Mucosa of gallbladder (tissue), 1 donor: ENCODE results near the gene SH3PXD2A. TPM values are rescaled to one million over a fixed set of nuclear protein-coding genes. Genes with fewer than 3 reads are reported as not detected.
"Not testable (repeated sequence)": the region's sequence is repeated elsewhere in the genome, so short reads cannot be mapped to it uniquely, and the experiment has no call there.

Experiments
- DNase-seq: peaks from one replicate; pipeline ENCODE4 v3.0.0-alpha.2; 2020; ENCODE audit warnings: low spot score
- total RNA-seq: library from RNA; stranded (reverse); gene quantifications from one replicate; pipeline ENCODE4 v1.2.1, GENCODE V29; 2021
- donor health status: DM: no; HTN: no; CAD: no.

SH3PXD2A gene
- total RNA-seq, 1 donor from 2014 or later, result 62.3 TPM

DNA sequence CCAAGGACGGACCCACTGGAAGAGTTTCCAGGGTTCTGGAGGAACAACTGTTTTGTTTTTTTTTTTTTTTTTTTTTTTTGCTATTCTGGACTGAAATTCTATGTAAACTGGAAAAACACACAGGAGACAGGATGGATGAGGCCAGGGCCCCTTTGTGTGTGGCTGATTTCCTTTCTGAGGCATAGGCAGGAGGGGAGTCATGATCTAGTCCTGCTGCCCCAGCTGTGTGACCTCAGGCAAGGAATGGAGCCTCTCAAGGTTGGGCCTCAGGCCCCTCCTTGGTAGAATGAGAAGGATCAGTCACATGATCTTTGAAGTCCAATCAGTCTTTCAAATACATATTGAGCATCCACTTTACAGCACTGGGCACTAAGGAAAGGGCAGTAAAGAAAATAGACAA, 87.6 kb downstream of the SH3PXD2A start:
- DNase-seq, result no peak

DNA sequence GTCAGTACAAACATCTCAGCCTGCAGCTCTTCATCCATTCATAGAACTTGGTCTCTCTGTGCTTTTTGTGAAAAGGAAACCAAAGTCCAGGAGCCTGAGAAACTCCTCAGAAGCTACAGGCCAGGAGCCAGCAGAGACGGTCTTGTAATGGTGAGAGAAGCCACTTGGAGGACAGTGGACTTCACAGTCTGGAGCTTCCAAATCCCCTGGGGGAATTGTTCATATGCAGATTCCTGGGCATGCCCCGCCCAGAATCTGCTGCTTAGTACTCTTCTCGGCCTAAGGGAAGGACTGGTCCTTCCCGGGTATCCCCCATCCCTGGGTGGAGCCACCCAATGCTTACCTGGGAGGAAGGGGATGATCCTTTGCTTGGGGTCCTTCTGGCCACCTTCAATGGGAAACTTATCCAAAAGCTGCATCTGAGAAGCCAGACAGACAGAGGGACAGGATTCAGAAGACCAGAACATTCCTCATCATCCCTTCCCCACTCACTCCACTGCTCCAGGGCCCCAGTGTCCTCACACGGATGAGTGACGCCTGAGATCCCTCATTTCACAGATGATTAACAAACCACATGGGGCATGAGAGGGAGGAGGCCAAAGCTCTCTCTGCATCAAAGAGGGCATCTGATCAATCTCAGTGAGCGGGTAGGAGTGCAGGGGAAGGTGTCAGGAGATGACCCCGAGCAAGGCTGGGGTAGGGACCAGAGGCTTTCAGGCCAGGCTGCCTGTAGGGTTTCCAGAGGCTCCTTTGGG, 88.4 kb downstream of the SH3PXD2A start:
- DNase-seq, result no peak

DNA sequence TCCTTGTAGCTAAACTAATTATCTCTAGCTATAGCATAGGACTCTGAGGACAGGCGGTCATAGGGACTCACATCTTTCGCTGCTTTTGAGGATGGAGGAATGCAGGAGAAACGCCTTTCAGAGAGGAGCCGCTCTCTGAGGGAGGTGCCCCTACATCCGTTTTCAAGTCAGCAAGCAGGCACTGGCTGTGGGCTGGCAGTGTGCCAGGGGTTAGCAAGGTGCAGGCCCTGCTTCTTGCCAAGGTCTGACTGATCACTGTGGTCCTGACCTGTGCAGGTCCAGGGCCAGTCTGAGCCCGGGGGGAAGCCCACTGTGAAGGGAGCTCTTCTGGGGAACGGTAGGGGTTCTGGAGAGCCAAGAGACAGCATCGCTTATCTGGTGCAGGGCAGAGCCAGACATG, 89.4 kb downstream of the SH3PXD2A start:
- DNase-seq, result peak; percentile 37

DNA sequence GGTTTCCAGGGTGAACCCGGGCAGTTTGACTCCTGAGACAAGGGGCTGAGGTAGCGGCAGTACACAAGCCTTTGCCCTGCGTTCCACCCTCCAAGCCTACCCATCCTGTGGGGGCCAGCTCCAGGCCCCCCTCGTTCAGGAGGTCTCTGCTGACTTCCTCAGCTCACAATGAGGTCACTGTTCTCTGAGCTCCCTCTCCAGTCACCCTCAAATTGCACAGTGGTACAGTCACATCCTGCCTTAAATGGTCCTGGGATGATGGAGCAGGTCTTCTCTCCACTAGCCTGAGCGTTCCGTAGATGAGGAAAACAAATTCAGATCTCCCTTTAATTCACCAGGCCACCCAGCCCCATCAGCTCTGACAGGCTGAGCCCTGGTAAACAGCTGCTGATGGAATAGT, 90.2 kb downstream of the SH3PXD2A start:
- no peak for DNase-seq

DNA sequence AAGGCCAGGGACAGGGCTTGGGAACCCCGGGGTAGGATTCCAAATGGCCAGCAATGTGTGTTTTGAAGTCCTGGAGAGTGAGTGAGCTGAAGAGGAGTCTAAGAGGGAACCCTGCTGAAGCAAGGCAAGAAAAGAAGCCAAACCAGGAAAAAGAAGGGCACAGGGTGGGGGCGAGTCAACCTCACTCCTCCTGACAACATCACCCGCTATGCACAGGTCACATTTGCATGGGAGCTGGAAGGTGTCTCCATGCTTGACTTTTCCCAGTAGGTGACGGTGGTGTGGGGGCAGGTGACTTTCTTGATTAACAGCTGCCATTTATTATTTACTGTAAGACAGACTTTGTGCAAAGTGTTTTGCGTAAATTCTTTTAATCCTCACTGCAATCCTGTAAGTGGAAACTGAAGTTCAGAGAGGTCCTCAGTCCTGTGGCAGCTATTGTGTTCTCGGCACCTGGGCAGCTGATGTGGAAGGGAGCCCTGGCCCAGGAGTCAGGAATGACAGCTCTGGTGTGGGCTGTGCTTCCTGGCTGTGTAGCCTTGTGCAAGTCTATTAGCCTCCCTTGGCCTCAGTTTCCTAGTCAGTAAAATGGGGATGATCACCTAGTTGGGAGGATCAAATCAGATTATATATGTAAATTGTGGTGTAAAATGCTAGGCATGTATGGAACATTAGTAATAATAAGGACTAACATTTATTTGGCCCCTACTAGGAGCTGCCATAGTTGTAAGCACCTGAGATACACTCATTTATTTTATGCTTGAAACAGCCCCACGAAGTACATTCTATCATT, 90.9 kb downstream of the SH3PXD2A start:
- no peak for DNase-seq

DNA sequence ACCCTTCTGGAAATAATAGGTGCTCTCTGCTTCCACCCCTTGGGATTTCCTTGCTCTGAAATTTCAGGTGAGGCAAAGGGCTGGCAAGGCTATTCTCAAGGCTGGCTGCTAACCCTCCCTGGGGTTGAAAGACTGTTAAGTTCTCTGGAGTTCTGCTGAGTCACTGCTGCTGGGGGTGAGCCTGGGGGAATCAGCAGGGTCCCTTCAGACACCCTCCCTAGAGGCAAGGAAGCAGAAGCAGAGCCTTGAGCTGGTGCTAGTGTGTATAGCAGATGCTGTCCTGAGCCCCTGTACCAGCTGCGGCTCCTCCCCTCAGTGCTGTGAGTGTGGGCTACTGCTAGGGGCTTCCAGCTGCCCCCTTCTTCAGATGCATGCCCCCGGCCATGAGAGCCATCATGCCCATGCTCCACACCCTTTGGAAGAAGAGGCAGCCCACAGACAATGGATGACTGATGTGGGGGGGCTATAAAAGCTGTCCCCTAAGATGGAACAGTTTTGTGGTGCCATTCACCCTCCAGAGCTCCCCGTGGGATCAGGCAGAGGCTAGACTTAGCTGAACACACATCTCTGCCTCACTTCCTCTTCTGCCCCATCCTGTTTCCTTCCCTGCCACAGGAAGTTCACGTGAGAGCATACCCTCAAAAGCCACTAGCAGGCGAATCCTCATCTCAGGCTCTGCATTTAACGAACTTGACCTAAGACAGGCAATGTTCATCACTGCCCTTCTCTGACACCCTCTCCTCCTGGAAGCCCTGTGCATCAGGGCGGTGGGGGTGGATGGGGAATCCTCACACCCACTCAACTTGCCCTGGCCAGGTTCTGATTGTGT, 91.8 kb downstream of the SH3PXD2A start:
- no peak for DNase-seq

DNA sequence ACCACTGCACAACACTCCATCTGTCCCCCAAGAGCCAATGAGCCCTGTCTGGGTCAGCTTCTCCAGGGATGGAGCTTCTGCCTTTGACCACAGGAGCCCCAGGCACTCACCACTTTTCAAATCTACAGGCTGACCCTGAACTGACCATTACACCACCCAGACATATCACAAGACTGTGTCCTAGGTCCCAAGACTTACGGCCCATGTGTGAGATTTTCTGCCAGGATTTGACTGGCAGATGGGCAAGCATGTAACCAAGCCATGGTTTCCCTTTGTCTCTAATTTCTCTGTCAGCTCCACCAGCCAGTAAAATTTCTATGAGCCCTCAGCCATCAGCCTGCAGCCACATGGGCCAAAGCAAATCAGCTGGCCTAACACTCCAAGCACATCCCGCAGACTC, 92.5 kb downstream of the SH3PXD2A start:
- DNase-seq, result no peak

DNA sequence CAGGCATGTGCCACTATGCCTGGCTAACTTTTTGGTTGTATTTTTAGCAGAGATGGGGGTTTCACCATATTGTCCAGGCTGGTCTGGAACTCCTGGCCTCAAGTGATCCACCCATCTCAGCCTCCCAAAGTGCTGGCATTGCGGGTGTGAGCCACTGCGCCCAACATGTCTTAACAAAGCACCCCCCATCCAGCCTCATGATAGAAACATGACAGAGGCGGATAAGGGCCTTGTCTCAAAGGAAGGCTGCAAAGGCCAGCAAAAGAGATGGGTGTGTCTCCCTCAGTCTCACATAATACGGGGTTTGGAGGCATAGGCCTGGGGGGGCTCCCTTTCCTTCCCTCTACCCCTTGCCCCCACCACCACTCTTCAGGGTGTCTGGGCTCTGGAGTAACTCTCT, 93.2 kb downstream of the SH3PXD2A start:
- DNase-seq, result no peak

DNA sequence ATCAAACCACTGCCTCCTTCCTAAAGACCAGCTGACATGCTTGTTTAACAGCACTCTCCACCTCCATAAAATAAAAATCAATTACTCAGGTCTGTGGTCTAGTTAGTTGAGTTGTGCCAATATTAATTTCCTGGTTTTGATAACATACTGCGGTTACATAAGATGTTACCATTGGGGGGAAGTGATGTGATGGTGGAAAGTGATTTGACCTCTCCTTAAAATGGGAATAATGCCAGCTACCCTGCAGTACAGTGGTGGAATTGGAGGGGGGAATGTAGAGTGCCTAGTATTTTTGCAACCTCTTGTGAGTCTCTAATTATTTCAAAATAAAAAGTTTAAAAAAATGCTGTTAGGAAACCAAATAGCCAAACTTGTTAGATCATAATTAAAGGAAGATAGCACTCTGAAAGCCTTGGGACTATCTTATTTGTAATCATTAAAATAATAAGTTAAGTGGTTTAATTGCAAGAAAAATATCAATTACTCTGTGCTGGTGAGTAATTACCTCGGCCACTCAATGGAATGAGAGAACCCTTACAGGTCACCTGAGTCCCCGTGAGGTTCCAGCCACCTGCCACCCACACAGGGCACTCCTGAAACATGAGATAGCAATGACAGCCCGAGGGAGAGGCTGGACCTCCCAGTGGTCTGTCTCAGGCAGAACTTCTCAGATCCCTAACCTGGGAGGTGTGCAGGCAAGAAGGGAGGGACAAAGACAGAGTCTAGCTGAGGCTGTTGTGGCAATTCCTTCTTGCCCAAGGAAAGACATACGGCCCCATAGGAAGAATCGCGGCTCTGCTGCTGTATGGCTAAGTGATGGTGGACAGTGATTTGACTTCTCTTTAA, 94.1 kb downstream of the SH3PXD2A start:
- DNase-seq, result no peak

DNA sequence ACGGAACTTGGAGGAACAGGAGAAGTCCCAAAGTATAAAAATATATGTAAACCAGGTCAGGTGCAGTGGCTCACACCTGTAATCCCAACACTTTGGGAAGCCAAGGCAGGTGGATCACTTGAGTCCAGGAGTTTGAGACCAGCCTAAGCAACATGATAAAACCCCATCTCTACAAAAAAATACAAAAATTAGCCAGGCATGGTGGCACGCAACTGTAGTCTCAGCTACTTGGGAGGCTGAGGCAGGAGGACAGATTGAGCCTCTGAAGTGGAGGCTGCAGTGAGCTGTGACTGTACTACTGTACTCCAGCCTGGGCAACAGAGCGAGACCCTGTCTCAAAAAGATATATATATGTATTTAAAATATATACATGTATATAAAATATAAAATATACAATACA, 95.1 kb downstream of the SH3PXD2A start:
- DNase-seq, result not testable (repeated sequence)

DNA sequence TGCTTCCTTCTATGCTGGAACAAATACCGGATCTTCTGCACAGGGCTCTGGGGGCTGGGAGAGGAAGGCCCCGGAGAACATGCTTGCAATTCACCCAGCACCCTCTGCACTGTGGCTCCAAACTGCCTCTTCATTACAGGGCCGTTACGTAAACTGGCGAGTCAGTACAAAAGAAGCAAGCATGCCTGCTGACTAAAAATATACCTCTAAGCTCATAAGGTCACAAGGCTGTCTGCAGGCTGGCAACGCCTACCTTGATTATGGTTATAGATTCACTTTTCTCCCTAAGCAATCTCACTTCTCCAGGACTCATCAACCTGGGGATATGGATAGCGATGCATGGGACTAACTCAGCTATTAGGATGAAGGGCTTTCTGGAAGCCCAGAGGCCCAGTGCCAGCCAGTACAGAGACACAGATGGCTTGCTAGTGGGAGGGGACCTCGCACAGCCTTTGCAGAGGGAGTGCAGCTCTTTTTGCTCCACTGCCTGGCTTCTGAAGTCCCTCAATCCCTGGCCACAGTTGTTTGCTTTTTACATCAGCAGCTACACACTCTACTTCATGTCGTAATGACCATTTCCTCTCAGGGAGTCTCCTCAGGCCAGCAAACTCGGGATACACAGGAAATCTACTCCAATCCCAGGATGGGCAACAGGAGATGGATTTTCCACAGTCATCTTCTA, 96.1 kb downstream of the SH3PXD2A start:
- DNase-seq, result peak; percentile 73

DNA sequence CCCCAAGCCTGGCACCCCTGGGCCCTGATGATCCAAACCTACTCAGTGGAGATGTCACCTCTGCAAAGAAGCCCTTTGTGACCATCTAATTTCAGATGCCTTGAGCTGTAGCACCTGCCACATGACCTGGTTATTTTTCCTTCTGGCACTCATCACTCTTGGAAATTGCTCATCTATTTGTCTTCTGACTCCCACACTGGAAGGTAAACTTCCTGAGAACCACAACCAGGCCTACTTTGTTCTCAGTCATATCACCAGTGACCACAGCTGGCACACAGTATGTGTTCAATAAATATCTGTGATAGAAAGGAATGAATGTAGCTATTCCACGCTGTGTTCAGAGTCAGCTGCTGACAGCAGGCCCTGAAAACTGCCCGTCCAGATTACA, 97.1 kb downstream of the SH3PXD2A start:
- DNase-seq, result no peak

DNA sequence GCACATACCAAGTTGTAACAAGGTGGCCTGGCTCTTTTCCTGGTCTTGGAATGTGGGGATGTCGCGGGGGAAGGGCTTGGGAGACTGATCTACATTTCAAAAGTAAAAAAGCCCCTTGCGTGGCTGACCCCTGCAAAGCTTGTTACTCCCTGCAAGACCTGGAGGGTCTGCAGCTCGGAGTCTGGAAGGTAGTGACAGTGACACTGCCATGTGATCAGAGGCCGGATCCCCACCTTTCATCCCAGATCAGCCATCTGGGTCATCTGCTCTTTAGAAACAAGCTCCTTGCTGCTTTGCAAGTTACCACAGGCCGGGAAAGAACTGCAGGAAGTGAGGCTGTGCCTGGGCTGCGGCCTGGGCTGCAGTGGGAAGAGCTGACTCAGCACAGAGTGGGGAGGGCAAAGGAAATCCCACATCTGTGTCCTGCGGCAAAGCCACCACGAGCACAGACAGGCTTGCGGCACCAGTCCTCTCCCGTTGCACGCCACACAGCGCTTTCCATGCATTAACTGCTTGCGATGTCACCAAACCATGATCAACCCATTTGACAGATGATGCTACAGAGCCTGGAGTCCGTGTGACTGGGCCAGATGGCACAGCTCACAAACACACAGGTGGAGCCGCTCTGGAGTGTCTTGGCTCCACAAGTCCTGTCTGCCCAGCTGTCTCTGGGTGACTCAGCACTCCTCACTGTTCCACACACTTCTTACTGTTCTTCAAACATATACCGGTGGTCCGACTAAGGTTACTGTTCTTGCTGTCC, 97.7 kb downstream of the SH3PXD2A start:
- DNase-seq, result peak; percentile 45

DNA sequence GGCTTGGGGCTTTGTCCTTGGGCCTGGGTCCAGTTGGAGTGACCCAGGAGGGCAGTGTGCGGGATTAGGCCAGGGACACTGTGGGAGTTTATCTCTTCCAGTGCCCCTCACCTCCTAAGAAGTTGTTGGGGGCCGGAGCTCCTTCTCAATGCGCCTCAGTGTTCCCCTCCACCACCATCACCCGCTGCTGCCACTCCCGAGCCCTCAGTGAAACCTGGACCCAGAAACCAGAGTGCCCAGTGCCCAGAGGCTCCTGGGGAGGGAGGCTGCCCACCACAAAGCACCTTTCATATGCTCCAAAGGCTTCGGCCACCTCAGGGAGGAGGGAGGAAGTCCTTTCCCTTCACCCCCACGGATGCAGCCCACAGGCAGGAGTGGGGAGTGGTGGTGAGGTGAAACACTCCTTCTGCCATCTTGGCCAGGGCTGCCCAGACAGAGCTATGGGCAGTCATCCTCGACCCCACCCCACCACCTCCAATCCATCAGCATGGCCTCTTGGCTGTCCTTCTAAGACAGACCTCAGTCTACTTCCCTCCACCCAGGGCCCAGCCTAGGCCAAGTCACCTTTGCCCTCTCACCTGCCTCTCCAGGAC, 99.0 kb downstream of the SH3PXD2A start:
- no peak for DNase-seq

DNA sequence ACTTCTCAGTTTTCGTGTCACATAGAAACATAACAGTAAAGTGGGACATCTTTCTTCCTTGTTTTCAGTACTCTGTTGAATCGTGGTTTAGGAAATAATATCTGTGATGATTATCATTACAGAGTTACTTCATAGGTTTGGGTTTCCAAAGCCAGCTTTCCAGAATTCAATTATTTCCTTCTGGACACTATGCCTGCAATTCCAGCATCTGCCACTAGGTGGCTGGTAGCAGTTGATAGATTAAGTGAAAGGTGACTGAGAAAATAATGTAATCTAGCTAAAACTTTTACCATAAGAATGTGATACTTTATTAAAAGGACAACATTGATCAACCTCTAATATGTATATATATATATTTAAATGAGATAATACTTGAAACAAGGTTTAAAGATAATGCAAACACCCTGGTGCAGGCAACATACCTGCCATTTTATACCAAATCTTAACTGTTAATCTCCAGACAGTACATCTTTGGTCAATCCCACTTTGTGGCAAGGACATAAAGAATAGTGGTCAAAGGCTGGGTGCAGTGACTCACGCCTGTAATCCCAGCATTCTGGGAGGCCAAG, 102.6 kb downstream of the SH3PXD2A start:
- DNase-seq, result no peak

DNA sequence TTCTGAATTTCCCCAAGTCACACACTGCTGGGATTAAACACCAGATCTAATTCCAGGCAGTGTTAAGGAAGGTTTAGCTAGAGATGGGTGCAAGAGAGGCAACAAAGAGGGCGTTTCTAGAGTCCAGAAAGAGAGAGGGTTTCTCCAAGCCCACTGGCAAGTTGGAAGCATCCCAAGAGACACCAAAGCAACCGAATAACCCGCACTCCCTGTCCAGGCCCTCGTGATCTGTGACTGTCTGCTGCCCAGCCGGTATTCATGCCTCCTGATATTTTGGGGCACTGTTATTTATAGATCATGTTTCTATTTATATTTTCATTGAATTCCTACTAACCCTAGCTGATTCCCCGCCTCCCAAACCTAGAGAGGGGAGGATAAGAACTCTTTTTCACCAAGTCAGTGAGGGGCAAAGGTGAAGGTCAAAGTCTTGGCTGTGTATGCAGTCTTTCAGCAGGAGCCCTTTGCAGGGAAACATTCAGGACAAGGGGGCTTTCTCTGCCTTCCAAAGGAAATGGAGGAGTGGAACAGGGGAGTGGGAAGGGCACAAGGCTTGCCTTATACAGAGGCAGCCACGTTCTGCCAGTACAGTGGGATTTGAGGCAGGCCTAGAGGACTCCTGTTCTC, 103.6 kb downstream of the SH3PXD2A start:
- no peak for DNase-seq

DNA sequence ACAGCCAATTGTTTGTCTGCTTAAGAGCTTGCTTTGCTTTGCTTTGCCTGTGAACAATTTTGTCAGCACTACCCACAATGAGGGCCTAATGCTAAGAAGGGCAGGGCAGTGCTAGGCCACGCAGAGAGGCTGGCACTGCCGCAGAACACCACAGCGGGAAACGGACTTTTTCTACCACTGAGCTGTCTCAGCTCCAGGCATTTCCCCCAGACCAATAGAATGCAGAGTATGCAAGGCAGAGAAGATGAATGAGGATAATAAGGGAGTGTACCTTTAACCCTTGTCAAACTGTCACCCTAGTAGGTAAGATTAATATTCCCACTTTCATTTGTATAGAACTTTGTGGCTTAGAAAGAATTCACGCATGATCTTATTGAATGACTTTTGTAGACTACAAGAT, 104.5 kb downstream of the SH3PXD2A start:
- DNase-seq, result no peak

DNA sequence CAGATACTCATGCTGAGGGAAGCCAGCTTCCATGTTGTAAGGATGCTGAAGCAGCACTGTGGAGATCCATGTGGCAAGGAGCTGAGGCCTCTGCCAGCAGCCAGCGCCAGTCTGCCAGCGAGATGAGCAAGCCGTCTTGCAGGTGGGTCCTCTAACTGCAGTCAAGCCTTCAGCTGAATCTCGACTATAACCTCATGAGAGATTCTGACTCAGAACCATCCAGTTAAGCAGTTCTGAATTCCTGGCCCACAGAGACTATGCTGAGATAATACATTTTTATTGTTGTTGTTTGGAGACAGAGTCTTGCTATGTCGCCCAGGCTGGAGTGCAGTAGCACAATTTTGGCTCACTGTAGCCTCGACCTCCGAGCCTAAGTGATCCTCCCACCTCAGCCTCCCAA, 105.6 kb downstream of the SH3PXD2A start:
- no peak for DNase-seq

DNA sequence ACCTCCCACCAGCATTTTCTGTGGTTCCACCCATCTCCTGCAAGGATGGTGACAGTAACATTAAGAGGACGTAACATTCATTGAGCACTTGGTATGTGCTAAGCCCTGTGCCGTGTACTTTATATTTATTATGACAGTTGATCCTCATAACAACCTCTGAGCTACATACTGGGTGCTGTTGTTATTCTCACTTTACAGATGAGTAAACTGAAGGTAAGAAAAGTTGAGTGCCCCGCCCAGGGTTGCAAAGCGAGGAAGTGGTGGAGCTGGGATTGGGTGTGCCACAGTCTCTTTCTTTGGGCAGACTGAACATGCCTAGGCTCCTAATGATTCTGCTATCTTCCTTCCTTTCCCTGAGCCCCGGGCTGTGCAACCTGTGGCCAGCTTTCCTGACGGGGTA, 107.4 kb downstream of the SH3PXD2A start:
- DNase-seq, result no peak
